ENCODE results near the gene ZC3H10.
"Not testable (repeated sequence)": the region's sequence is repeated elsewhere in the genome, so short reads cannot be mapped to it uniquely, and the experiment has no call there.

Gene ZC3H10

GRCh38 chr12:56152756-56153677 is 35.0 kb downstream of the ZC3H10 start:
- no peak for DNase-seq (ENCODE audit: low read depth in 2 of 2, low spot score in 1 of 2)

- no peak for DNase-seq (ENCODE audit: low read depth in 2 of 2, low spot score in 1 of 2)
These were observed 35.6 kb downstream of the ZC3H10 start for GRCh38 chr12:56153678-56154065.

GRCh38 chr12:56154246-56154771 is 36.2 kb downstream of the ZC3H10 start:
- no peak for DNase-seq (ENCODE audit: low read depth in 2 of 2, low spot score in 1 of 2)

DNA sequence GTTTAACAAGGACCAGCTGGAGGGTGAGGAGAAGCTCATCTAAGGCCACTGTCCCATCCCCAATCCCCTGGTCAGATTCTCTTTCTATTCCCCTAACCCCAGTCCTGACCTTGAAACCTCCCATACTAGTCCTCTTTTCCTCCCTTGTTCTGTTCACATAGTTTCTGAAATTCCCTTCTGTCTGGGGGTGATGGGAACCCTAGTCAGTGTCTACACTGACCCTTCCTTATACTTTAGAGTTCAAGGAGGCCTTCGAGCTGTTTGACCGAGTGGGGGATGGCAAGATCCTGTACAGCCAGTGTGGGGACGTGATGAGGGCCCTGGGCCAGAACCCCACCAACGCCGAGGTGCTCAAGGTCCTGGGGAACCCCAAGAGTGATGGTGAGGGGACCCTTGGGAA is 36.8 kb downstream of the ZC3H10 start:
- DNase-seq (ENCODE audit: low read depth in 2 of 2, low spot score in 1 of 2) = no peak

DNA sequence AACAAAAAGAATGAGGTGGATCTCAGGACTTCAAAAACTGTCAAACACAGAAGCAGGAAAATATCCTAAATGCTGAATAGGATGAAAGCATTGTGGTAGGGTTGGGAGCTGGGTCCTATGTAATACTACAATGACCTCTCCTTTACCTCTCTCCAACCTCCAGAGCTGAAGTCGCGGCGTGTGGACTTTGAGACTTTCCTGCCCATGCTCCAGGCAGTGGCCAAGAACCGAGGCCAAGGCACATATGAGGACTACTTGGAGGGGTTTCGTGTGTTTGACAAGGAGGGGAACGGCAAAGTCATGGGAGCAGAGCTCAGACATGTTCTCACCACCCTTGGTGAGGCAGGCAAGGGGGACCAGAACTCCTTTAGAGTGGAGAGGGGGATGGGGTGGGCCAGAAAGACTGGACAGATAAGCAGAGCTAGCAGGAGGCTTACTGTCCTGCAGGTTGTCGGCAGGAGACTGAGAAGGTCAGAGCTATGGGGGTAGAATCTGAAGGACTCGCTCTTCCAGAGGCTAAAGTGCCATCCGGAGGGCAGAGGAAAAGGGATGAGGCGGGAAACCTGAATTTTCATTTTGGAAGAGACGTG is 37.3 kb downstream of the ZC3H10 start:
- DNase-seq (ENCODE audit: low read depth in 2 of 2, low spot score in 1 of 2) = no peak

DNA sequence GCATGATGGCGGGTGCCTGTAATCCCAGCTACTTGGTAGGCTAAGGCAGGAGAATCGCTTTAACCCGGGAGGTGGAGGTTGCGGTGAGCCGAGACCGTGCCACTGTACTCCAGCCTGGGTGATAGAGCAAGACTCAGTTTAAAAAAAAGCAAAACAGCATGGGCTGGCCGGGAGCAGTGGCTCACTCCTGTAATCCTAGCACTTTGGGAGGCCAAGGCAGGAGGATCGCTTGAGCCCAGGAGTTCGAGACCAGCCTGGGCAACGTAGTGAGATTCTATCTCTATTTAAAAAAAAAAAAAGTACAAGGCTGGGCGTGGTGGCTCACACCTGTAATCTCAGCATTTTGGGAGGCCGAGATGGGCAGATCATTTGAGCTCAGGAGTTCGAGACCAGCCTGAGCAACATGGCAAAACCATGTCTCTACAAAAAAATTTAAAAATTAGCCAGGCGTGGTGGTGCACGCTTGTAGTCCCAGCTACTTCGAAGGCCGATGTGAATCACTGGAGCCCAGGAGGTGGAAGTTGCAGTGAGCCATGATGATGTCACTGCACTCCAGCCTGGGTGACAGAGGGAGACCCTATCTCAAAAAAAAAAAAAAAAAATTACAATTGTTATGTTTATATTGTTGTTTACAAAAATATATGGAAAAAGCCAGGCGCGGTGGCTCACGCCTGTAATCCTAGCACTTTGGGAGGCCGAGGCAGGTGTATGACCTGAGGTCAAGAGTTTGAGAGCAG is 38.6 kb downstream of the ZC3H10 start:
- DNase-seq (ENCODE audit: low read depth in 2 of 2, low spot score in 1 of 2) = not testable (repeated sequence)

DNA sequence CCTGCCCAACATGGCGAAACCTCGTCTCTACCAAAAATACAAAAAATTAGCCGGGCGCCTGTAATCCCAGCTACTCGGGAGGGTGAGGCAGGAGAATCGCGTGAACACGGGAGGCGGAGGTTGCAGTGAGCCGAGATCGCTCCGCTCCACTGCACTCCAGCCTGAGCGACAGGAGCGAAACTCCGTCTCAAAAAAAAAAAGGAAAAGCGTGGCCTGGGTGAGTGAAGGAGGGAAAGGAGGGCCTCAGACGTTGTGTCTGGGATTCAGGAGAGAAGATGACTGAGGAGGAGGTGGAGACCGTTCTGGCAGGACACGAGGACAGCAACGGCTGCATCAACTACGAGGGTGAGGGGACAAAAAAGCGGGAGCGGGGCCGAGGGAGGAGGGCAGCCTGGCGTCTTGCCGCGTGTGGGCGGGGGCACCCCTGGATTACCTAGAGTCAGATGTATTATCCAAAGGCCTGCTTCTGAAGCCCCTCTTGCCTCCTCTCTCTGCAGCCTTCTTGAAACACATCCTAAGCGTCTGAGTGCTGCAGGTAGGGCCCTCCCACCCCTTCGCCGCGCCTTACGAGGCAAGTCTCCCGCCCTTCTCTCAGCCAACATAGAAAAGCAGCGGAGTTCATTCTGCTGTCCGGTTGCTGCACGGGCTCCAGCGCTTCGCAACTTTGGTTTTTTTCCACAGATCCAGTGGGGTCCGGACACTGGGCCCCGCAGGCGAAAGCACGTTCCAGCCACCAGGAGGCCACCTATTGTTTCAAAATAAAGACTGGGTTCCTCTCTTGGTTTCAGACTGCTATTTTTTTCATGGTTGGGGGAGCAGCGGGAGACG is 39.3 kb downstream of the ZC3H10 start:
- DNase-seq (ENCODE audit: low read depth in 2 of 2, low spot score in 1 of 2) = no peak

GRCh38 chr12:56158029-56158925 is 40.2 kb downstream of the ZC3H10 start, which contains the start of gene MYL6:
TSS of gene MYL6 (plus strand) at chr12:56158359. CDS start at chr12:56158402, 43 bp downstream.
- DNase-seq (ENCODE audit: low read depth in 2 of 2, low spot score in 1 of 2) = peak; percentile 79 to 81

DNA sequence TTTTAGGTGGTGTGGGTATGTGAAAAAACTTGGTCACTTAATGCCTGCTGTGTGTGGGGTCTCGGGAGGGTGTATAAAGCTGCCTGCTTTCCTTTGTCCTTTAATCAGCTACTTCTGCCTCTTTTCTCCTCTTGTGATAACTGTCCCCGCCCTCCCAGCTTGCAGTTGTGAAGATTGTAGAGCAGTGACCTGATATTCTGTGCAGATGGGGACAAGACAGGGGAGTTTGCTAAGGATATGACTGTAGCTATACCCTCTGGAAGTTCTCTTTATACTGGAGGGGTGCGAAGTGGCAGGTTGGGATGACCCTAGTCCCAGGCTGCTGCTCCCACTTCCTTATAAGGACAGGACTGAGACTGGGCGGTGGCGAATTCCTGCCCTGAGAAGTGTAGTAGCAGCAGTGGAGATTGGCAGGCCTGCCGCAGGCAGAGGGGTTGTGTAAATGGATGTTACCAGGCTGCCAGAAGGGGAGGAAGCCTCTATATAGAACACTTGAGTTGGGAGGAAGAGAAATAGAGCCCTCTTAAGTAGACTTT is 40.9 kb downstream of the ZC3H10 start:
- no peak for DNase-seq (ENCODE audit: low read depth in 2 of 2, low spot score in 1 of 2)

DNA sequence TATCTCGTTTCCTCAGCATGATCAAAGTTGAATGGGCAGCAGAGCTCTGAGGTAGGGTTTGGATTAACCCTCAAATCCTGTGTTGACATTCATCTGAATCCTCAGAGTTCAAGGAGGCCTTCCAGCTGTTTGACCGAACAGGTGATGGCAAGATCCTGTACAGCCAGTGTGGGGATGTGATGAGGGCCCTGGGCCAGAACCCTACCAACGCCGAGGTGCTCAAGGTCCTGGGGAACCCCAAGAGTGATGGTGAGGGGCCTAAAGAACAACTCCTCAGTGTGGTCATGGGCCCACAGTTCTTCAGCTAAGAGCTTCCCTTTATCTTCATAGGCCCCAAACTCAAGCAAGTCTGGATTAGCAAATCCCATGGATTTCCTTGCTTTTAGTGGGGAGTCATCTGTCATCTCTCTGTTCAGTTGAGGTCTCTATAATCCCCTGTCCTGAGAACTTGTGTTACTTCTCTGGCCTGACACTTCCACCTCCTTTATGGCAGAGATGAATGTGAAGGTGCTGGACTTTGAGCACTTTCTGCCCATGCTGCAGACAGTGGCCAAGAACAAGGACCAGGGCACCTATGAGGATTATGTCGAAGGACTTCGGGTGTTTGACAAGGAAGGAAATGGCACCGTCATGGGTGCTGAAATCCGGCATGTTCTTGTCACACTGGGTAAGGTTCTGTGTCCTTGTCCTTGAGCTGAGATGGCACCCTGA is 41.6 kb downstream of the ZC3H10 start:
- DNase-seq (ENCODE audit: low read depth in 2 of 2, low spot score in 1 of 2) = no peak

GRCh38 chr12:56160193-56160763 is 42.2 kb downstream of the ZC3H10 start:
- DNase-seq (ENCODE audit: low read depth in 2 of 2, low spot score in 1 of 2) = no peak

- DNase-seq (ENCODE audit: low read depth in 2 of 2, low spot score in 1 of 2) = no peak
These were observed 43.0 kb downstream of the ZC3H10 start for GRCh38 chr12:56160894-56161689.

DNA sequence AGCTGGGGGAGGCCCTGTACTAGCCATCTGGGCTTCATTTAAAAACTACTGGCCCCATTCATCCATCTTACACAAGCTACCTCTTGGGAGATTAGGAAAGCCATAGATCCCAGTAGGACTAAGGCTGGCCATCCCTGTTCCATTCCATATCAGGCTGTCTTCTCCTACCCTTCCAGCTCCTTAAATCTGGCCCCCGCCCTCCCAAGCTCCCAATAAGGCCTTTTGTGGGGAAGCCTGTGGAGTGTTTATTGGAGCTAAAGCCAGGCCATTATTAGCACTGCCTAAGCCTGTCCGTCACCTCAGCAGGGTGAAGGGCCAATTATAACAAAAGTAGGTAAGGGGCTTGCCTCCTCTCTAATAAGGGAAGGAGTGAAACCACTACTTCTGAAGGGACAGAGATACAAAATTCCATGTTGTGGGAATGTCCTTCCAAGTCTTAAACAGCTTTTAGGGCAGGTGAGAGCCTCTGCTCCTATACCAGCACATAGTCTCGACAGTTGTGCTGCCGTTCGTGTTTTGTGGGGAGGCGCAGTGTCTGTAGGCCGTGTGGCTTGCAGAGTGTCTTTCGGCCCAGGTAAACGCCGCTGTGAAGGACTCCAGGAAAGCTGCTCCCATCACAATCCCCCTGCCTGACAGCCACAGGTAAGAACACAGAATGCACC is 43.8 kb downstream of the ZC3H10 start:
- no peak for DNase-seq (ENCODE audit: low read depth in 2 of 2, low spot score in 1 of 2)

GRCh38 chr12:56162468-56163290 is 44.6 kb downstream of the ZC3H10 start:
- no peak for DNase-seq (ENCODE audit: low read depth in 2 of 2, low spot score in 1 of 2)

- no peak for DNase-seq (ENCODE audit: low read depth in 2 of 2, low spot score in 1 of 2)
These were observed 45.7 kb downstream of the ZC3H10 start for GRCh38 chr12:56163533-56164344.
